HG03095 (cell line): ENCODE results near the gene PC.

Experiments
- ATAC-seq: cut with Tn5 transposase; IDR thresholded peaks from one replicate; pipeline ENCODE4 v1.9.1; 2021; ENCODE audit warnings: moderate library complexity; ENCODE audit not compliant: unreplicated experiment

The PC gene

GRCh38 chr11:66886671-66887221 is 71.4 kb downstream of the PC start:
- ATAC-seq: no peak

GRCh38 chr11:66885950-66886440 is 72.2 kb downstream of the PC start:
- ATAC-seq: no peak

- ATAC-seq: no peak
Measured at GRCh38 chr11:66885469-66885868, 72.7 kb downstream of the PC start.

GRCh38 chr11:66884443-66884842 is 73.7 kb downstream of the PC start:
- no peak for ATAC-seq

GRCh38 chr11:66883016-66883965 is 74.9 kb downstream of the PC start:
- ATAC-seq: no peak

- no peak for ATAC-seq
Measured at GRCh38 chr11:66882561-66883015, 75.6 kb downstream of the PC start.

GRCh38 chr11:66881927-66882452 is 76.2 kb downstream of the PC start:
- ATAC-seq: no peak

- ATAC-seq: no peak
Measured at GRCh38 chr11:66881451-66881835, 76.7 kb downstream of the PC start.

GRCh38 chr11:66880496-66881450 is 77.4 kb downstream of the PC start:
- no peak for ATAC-seq

GRCh38 chr11:66879999-66880398 is 78.2 kb downstream of the PC start:
- no peak for ATAC-seq

- no peak for ATAC-seq
Measured at GRCh38 chr11:66879583-66879982, 78.6 kb downstream of the PC start.

- ATAC-seq: no peak
Measured at GRCh38 chr11:66879000-66879399, 79.2 kb downstream of the PC start.

- ATAC-seq: no peak
Measured at GRCh38 chr11:66878474-66878873, 79.7 kb downstream of the PC start.

GRCh38 chr11:66877588-66878385 is 80.4 kb downstream of the PC start:
- no peak for ATAC-seq

- no peak for ATAC-seq
Measured at GRCh38 chr11:66875378-66875777, 82.8 kb downstream of the PC start.

GRCh38 chr11:66874232-66874631 is 84.0 kb downstream of the PC start:
- ATAC-seq: no peak

GRCh38 chr11:66871521-66871901 is 86.7 kb downstream of the PC start:
- no peak for ATAC-seq

GRCh38 chr11:66870616-66871520 is 87.3 kb downstream of the PC start:
- ATAC-seq: no peak

- no peak for ATAC-seq
Measured at GRCh38 chr11:66870131-66870530, 88.1 kb downstream of the PC start.
